Kidney (tissue), 14 donors: ENCODE results near the gene PHLDB1. TPM values are rescaled to one million over a fixed set of nuclear protein-coding genes. Genes with fewer than 3 reads are reported as not detected.
"Not testable (repeated sequence)": the region's sequence is repeated elsewhere in the genome, so short reads cannot be mapped to it uniquely, and the experiment has no call there.

Source experiments
- DNase-seq, 5 donors: peaks; one replicate each; pipeline ENCODE4 v3.0.0-alpha.2; 2013 to 2020
- FAIRE-seq: peaks from 2 replicates; lab custom pipeline; 2012; peaks lifted over from hg19 to GRCh38; lab: Jason Lieb, UNC
- H3K27ac ChIP-seq, 2 donors: one replicate each; pipeline ENCODE4 v1.7.0; 2013; ENCODE audit warnings: low read depth in 2 of 2, low read length in 2 of 2, inconsistent platforms in 1 of 2
- H3K27me3 ChIP-seq: one replicate; pipeline ENCODE4 v1.7.1; 2013; ENCODE audit warnings: low read length, inconsistent platforms; ENCODE audit not compliant: control insufficient read depth, insufficient read depth
- H3K36me3 ChIP-seq, 3 donors: one replicate each; pipeline versions ENCODE4 v1.7.0 to v1.7.1; 2013; ENCODE audit warnings: low read length in 3 of 3, control low read depth in 1 of 3, inconsistent platforms in 1 of 3; ENCODE audit not compliant: insufficient read depth in 3 of 3, control insufficient read depth in 2 of 3
- H3K4me1 ChIP-seq, 3 donors: one replicate each; pipeline versions ENCODE4 v1.7.0 to v1.7.1; 2013; ENCODE audit warnings: low read length in 3 of 3, inconsistent platforms in 1 of 3, low read depth in 1 of 3; ENCODE audit not compliant: control insufficient read depth in 2 of 3, insufficient read depth in 2 of 3
- H3K4me3 ChIP-seq, 3 donors: one replicate each; pipeline versions ENCODE4 v1.7.0 to v1.8.1; 2013; ENCODE audit warnings: low read length in 3 of 3, control low read depth in 1 of 3, inconsistent platforms in 1 of 3
- H3K9ac ChIP-seq, 3 donors: one replicate each; pipeline versions ENCODE4 v1.7.0 to v1.7.1; 2013; ENCODE audit warnings: low read length in 3 of 3, control low read depth in 1 of 3, inconsistent platforms in 1 of 3
- H3K9me3 ChIP-seq, 3 donors: one replicate each; pipeline versions ENCODE4 v1.7.0 to v1.7.1; 2013; ENCODE audit warnings: low read length in 3 of 3, control low read depth in 1 of 3, inconsistent platforms in 1 of 3; ENCODE audit not compliant: control insufficient read depth in 2 of 3, insufficient read depth in 1 of 3
- CTCF ChIP-seq: IDR thresholded peaks from 3 replicates; pipeline ENCODE4 v1.5.1; 2012; ENCODE audit warnings: mild to moderate bottlenecking, moderate library complexity, borderline replicate concordance; ENCODE audit not compliant: insufficient read depth; ENCODE audit errors: extremely low read depth
- intact Hi-C: fragments of 100-400 bp; cut with DNase I; formaldehyde crosslinking; loops from one replicate; pipeline ENCODE4 v1.11.1; 2022
- polyA plus RNA-seq: library from polyadenylated mRNA; stranded (reverse); fragments of 350-450 nt; fragmentation: Illumina TruSeq; extraction: RNeasy Lipid Tissue Mini Kit (QIAGEN cat#74804); gene quantifications from one replicate; pipeline ENCODE4 v1.2.3, GENCODE V29; 2014; ENCODE audit warnings: low read depth, low replicate concordance; ENCODE audit not compliant: insufficient read depth
- total RNA-seq: library from RNA; stranded (reverse); fragmentation: NEBNext Ultra II Directional; extraction: Animal tissue kit (Norgen Biotek cat#: 25700); gene quantifications from one replicate; pipeline ENCODE4 v1.2.1, GENCODE V29; 2021
- donor health status: control.
- donor health status: control.
- donor health status: control.
- donor health status: control.
- donor health status: control.
- donor health status: DM: yes; HTN: yes; CAD: no.
- donor health status: Normal renal cell carcinoma (clear cell type).

Gene PHLDB1
- total and polyA plus RNA-seq, 2 donors from 2014 or later = 39.1 to 118 TPM

- Histone ChIP-seq H3K9me3 (no peaks in the 10 kb centered on the region), H3K9ac (no peak overlapping the region), H3K36me3 (peaks cover 9 to 64% (median 42%) of the 10 kb centered on the region in 3 donors), H3K4me1 (no peaks in the 10 kb centered on the region), H3K27me3 (no peaks in the 10 kb centered on the region), H3K27ac (no peak overlapping the region), H3K4me3 (no peak overlapping the region)
- intact Hi-C loops = no loop called here
- no peak for TF ChIP-seq CTCF
- DNase-seq (no peak), FAIRE-seq (no peak)
Observed at GRCh38 chr11:118587952-118588351, 19.5 kb upstream of the PHLDB1 start.

GRCh38 chr11:118592616-118593367 lies 14.6 kb upstream of the PHLDB1 start:
- TF ChIP-seq CTCF = no peak
- H3K9me3 ChIP-seq = no peaks in the 10 kb centered on the region
- H3K4me1 ChIP-seq = no peaks in the 10 kb centered on the region
- intact Hi-C loops = no loop called here
- no peak overlapping the region for H3K4me3 ChIP-seq
- H3K36me3 ChIP-seq = peaks cover 8 to 50% (median 40%) of the 10 kb centered on the region in 3 donors
- no peak for FAIRE-seq
- no peak for DNase-seq
- no peaks in the 10 kb centered on the region for H3K27me3 ChIP-seq
- no peak overlapping the region for H3K27ac ChIP-seq
- no peak overlapping the region for H3K9ac ChIP-seq

- not testable (repeated sequence) for FAIRE-seq, H3K4me1 ChIP-seq, H3K9ac ChIP-seq
Observed at GRCh38 chr11:118594984-118595383, 12.4 kb upstream of the PHLDB1 start.

More at GRCh38 chr11:118594984-118595383, 12.4 kb upstream of the PHLDB1 start:
- H3K27me3 ChIP-seq, H3K9me3 ChIP-seq, H3K27ac ChIP-seq, H3K4me3 ChIP-seq, intact Hi-C loops: not testable (repeated sequence)
- peak in 3 of 5 donors; percentile 13 to 81 (median 76) for DNase-seq
- peaks cover 9 to 51% (median 34%) of the 10 kb centered on the region in 3 donors for H3K36me3 ChIP-seq
- peak; percentile 60 for TF ChIP-seq CTCF
